GM19395 (cell line): Measurements from ENCODE around the gene KRT40.
"Not testable (repeated sequence)": the region's sequence is repeated elsewhere in the genome, so short reads cannot be mapped to it uniquely, and the experiment has no call there.

Experiments used
- ATAC-seq: cut with Tn5 transposase; IDR thresholded peaks from one replicate; pipeline ENCODE4 v1.9.1; 2021; ENCODE audit warnings: mild to moderate bottlenecking, moderate library complexity; ENCODE audit not compliant: unreplicated experiment

The KRT40 gene

DNA sequence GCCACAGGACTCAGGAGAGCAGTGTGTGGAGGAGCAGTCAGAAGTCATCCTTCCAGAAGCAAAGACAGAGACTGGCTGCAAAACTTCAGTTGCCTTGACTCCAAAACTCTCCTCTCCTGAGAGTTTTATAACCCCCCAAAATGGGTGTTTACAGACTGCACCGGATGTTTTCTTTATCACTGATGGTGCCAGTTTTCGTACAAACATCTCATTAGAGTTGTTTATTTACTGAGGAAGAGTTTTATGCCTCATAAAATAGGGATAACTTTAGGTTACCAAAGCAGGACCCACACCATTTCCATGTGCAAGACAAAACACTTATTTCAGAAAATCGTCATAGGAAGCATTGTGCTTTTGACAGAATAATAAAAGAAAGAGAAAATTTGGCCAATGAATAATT, at the start of gene KRT40:
TSS of gene KRT40 (minus strand) at position 101 of the 400 bp plus-strand sequence. CDS start at position 48, 53 bp downstream.
- ATAC-seq = no peak

DNA sequence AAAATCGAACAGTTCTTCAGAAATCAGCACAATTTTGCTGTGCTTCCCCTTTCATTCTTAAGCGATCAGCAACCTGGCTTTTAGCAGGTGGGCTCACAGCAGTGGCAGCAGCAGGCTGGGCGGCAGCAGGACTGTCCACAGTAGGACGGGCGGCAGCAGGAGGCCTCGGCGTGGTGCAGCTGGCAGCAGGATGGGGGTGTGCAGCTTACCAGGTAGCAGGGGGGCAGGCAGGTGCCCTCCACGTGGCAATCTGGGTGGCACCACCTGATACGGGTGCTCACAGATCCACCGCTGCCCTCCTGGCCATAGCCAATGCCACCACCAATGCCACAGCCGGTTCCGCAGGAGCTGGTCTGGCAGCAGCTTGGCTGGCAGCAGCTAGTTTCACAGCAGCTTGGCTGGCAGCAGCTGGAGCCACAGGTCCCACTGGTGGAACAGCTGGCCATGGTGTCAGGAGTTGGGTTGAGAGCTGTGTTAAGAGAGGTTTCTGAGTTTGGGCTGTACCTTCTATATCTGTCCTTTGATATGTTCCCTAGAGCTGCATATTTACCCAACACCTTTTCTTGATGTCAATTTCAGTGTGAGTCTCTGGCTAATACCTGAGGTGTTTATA, 45.6 kb upstream of the KRT40 start, which contains the start of gene KRTAP1-4:
TSS of gene KRTAP1-4 (minus strand) at position 563 of the 613 bp plus-strand sequence. CDS start at position 446, 117 bp downstream.
- no peak for ATAC-seq

DNA sequence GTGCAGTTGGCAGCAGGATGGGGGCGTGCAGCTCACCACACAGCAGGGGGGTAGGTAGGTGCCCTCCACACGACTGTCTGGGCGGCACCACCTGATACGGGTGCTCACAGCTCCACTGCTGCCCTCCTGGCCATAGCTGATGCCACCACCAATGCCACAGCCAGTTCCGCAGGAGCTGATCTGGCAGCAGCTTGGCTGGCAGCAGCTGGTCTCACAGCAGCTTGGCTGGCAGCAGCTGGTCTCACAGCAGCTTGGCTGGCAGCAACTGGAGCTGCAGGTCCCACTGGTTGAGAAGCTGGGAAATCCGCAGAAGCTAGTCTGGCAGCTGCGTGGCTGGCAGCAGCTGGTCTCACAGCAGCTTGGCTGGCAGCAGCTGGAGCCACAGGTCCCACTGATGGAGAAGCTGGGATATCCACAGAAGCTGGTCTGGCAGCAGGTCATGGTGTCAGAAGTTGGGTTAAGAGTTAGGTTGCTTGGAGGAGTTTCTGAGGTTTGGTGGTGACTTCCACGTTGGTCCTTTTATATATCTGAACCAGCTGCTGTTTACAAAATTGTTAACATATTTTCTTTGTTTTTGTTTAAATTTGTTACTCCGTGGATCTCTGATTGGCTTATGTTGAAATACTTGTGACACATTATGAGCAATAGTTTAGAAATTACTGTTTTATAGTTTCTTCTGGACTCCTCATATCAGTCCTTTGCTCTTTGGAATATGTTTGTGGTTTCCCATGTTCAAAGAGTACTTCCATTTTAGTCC, 42.8 kb upstream of the KRT40 start, which contains the start of gene KRTAP1-5:
TSS of gene KRTAP1-5 (minus strand) at position 494 of the 757 bp plus-strand sequence. CDS start at position 441, 53 bp downstream.
- ATAC-seq = no peak

DNA sequence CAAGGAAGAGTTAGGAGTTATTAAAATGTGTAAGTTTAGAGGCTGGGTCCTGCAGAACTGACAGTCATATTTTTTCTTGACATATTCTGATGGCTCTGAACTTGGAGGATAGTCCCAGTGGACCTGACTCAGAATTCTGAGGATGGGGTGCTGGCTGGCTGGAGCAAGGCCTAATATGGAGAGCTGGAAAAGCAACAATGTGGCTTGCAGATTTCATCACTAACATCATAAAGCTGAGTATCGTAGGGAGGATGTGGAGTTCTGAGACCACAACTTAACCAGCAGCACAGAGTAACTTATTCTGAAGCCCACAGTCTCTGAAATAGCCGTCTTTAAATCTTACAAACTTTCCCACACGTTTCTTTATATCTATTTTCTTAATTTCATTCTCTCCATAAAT, 40.6 kb upstream of the KRT40 start:
- no peak for ATAC-seq

DNA sequence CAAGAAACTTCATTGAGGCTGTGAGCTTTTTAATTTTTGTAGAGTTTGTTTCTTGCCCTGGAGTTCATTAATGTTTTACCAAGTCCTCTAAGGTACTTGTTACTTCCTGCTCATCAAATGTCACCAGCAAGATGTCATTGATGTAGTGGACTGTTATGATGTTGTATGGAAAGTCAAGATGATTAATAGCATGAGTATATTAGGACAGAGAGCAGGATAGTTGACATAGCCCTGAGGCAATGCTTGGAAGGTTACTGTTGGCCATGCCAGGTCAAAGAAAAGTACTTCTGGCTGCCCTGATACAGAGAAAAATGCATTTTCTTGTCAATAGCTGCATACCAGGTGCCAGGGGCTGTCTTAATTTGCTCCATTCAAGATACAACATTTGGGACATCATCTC, 36.2 kb upstream of the KRT40 start:
- no peak for ATAC-seq

DNA sequence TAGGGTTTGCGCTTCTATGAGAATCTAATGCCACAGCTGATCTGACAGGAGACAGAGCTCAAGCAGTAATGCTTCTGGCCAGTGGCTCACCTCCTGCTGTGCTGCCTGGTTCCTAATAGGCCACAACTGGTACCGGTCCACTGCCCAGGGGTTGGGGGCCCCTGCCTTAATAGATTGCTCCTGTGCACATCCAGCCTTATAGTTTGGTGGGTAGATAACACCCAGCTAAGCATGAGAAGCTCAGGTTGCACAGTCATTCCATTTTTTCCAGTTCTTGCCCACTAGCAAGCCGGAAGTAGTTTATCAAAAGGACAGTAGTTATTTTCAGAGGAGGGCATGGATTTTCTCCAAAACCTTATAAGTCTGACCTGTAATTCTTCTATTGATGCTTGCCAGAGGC, 35.3 kb upstream of the KRT40 start:
- no peak for ATAC-seq

DNA sequence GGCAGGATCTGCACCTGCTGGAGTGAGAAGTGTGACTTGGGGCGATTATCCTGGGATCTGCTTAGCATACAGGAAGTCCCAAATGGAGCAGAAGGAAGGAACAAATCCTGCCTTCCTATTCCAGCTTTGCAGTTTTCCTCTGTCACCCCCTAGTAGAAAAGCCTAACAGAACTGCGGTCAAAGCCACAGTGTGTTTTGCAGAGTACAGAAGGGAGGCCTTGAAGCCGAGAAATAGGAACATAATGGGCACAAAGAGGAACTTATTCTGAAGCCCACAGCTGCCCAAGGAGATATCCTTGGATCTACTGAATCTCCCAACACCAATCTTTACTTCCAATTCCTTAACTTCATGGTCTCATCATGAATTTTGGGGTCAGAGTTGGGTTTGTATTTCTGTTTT, 34.4 kb upstream of the KRT40 start:
- no peak for ATAC-seq

DNA sequence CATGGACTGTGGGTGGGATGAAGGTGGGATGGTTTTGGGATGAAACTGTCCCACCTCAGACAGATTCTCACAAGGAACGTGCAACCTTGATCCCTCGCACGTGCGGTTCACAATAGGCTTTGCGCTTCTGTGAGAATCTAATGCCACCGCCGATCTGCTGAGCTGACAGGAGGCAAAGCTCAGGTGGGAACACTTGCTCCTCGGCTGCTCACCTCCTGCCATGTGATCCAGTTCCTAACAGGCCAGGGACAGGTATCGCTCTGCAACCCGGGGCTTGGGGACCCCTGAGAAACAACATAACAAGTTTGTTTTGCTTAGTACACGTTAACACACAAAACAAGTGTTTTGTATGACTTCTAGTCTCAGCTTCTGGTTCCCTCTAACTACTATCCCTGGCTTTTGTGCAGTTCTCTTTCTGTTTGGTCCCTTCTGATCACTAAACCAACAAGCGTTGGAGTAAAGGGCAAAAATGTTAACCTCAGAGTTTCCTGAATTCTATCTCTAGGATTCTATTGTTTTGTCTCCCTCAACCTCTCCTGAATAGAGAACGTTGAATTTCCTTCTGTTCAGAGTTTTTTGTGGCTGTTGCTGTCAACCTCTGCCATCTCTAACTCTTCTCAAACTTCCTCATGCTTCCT, 32.6 kb upstream of the KRT40 start:
- no peak for ATAC-seq

DNA sequence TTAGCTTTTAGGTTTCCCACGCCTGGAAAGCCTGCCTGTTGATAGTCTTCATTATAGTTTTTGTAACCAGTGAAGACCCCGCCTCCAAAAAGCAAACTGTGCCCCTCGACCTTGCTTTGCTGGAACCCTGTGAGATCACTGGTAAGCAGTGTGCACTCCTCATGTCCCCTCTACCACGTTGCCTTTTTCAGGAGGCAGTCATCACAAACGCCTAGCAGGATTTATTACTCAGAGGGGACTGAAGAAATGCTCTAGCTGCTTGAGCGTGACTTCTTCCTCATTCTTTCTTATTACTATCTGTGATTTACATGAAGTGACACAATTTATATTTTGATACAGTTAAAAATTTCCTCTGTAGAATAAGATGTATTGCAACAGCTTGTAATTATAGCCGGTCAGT, 31.3 kb upstream of the KRT40 start:
- ATAC-seq = no peak

DNA sequence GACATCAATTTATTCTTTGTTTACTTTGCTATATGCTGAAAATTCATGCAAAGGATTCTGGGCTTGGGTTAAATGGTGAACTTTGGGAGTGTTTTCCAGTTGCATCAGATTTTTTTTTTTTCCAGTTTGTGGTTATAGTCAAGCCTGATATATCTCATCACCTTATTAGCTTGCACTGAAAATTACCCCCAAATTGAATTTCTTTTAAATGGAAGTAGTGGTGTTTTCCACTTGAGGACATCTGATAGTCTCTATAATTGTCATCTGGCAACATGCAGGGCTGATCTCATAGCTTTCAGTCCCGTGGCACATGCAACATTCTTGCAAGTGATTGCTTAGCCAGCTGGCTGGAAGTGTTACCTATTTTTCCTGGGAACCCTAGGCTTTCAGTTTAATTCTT, 29.5 kb upstream of the KRT40 start:
- ATAC-seq = no peak

DNA sequence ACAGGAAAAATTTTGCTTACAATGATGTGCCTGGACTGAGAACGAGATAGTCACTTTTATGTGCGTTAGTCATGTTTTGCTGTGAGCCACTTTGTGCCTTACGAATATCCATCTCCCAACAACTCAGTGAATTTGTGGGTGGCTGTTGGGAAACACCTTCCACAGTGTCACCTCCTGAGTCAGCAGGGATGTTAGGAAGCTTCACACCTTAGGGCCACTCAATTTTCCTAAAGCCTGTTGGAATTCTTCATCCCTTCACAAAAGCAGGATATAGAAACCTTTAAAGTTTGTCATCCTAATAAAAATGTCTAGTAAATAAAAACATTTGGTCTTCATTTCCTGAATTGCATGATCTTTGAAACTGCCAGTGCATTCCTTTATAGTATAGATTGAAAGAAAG, 29.1 kb upstream of the KRT40 start:
- ATAC-seq = no peak

DNA sequence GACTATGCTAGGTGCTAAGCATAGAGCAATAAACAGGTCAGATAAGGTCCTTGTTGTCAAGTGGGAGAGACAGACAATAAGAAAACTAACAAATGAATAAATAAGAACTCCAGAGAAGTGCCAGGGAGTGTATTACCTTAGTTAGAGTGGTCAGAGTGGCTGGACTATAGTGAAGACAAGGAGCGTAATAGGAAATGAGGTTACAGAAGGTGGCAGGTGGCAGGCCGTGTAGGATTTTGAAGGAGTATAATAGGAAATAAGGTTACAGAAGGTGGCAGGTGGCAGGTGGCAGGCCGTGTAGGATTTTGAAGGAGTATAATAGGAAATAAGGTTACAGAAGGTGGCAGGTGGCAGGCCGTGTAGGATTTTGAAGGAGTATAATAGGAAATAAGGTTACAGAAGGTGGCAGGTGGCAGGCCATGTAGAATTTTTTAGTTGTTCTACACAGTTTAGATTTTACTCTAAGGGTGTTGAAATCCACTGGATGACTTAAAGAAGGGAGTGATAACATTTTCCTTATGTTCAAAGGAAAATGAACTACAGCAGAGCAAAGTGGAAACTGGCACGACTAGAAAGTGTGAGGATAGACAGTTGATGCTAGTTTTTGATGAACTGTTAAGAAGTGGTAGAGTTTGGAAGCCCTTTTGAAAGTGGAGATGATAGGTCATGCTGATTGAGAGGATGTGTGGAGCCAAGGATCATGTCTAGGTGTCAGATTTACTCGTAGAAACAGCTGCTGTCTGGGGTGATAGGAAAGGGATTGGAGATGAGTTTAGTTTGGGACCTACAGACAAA, 28.4 kb upstream of the KRT40 start:
- ATAC-seq = no peak

DNA sequence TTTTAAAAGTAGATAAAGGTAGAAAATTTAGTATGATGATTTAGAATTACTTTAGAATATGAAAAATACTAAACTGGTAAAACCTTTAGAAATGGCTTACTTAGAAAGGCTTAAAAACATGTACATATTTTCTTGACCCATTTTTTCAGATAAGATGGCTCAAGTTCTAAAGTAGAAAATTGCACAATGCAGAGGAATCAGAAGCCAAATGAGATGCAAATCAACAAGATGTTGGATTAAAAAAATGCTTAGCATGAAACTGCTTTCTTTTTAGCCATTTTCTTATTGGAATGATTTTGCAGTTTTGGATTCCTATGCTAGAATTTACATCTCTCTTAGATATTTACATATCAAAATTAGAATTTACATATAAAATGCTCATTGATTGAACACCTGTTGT, 26.3 kb upstream of the KRT40 start:
- ATAC-seq = no peak

DNA sequence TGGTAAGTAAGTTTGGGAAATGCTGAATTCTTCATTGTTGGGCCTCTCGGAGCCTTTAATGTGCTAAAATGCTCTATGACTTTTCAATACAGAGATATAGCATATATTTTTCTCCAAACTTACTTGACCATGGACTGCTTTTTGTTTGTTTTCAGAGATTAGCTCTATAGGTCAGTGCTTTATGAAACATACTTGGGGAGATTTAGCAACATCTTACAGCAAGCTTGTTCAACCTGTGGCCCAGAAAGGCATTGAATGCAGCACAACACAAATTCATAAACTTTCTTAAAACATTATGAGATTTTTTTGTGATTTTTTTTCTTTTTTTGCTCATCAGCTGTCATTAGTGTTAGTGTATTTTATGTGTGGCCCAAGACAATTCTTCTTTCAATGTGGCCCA, 25.8 kb upstream of the KRT40 start:
- no peak for ATAC-seq

DNA sequence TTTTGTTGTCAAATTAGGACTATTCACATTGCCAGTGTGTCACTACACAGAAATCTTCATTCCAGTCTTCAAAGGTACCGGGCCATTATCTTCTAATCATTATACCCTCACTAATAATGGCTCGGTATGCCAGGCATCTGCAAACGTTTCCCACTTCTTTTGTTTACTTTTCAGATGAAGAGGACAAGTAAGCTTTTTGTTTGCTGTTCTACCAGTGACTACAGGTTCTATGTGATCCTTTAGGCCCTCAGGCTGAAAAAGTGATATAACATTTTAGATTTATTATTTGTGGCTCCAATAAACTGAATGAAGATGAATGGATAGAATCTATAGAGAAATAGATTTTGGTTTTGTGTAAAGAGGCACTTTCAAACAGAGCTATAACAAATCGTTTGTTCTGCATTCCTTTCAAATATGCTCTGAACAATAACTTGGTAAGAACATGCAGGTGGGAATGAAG, 25.2 kb upstream of the KRT40 start:
- ATAC-seq = no peak

DNA sequence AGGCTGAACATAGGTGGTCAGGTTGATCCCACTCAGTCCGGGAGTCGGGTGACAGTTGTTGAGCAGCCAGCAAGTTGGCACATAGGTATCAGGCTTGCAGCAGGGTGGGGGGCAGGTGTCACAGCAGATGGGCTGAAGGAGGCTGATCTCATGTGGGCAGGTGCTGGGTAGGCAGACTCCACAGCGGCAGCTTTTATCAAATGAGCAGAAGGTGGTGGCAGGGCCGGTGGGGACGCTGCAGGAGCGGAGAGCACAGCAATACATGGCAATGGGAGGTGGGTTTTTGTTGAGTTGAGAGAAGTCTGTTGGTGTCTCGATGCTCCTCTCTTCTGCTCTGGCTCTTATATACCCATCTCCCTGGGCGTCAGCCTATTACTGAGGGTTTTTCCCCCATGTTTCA, 24.7 kb upstream of the KRT40 start, which contains the start of gene KRTAP3-1:
TSS of gene KRTAP3-1 (minus strand) at position 318 of the 400 bp plus-strand sequence. CDS start at position 264, 54 bp downstream.
- no peak for ATAC-seq

DNA sequence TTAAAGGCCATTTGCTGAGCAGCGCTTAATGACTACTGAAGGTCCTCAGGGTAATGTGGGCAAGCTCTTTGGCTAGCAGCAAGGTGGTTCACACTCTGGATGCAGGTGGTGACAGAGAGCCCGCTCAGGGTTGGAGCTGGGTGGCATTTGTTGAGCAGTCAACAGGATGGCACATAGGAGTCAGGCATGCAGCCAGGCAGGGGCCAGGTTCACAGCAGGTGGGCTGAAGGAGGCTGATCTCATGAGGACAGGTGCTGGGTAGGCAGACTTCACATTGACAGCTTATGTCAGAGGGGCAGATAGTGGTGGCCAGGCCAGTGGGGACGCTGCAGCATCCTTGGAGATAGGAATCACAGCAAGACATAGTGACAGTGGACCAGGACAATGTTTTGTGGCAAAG, 20.3 kb upstream of the KRT40 start:
- ATAC-seq = no peak

DNA sequence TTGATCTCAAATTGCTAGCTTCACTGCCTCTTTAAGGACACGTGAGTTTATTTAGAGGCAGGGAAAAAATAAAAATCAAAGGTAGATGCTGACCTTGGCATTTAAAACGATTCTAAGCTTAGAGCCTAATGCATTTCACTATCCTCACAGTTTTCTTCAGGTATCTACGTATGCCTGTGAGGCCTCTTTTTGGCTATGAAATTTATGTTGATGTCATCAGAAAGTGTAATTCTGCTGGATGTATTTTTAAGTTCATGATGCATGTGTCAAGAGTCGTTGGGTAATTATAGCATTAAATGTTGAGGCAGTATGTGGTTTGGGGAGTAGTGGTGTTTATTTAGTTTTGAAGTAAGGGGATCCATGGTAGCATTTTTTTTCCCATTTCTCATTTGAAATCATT, 19.8 kb upstream of the KRT40 start:
- no peak for ATAC-seq

DNA sequence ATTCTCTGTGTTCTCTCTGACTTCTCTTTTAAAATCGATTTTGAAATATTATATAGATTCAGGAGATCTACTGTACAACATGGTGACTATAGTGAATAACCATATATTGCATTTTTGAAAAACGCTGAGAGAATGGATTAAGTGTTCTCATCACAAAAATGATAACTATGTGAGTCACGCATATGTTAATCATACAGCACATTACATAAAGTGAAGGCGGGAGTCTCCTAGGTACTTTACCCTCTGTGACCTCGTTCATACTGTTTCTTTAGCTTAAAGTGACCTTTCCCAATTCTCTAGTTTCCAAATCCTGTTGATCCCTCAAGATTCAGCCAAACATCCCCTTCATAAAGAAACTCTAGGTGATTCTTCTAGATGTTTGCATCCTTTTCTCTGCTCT, 18.7 kb upstream of the KRT40 start:
- no peak for ATAC-seq

DNA sequence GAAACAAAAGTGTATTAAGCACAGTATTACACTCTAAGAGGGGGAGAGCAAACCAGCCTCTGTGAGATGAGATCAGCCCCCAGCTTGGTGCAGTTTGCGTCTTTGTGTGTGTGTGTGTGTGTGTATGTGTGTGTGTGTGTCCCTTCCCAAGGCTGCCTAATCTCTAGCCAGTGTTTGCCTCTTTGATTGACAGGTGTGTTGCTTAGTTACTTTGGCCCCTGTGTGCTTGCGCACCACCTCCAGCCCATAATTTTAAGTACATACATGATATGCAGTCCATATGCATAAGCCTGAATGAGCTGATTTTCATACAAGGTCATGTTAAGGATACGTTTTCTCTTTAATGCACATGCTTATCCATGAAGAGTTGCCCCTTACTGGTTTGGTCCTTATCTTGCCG, 17.7 kb upstream of the KRT40 start:
- ATAC-seq = no peak

DNA sequence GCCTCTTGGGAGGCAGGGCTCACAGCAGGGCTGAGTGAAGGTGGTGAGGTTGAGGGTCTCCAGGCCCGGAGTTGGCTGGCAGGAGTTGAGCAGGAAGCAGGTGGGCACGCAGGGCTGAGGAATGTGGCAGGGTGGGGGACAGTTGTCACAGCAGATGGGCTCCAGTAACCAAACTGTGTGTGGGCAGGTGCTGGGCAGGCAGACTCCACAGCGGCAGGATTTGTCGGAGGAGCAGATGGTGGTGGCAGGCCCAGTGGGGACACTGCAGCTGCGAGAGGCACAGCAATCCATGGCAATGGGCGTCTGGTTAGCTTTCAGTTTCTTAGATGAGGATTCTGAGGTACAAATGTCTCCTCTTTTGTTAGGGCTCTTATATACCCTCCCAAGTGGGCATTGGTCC, 15.4 kb upstream of the KRT40 start, which contains the start of gene KRTAP3-2:
TSS of gene KRTAP3-2 (minus strand) at position 344 of the 400 bp plus-strand sequence. CDS start at position 291, 53 bp downstream.
- not testable (repeated sequence) for ATAC-seq
